Sigmoid colon (tissue), 4 donors: ENCODE data around the gene B4GALNT3.

Experiments
- CTCF ChIP-seq, 4 experiments: fragments of 450-650 bp in 3 of 4; fragments of 200-600 bp in 1 of 4; IDR thresholded peaks; one replicate each; pipeline ENCODE4 v1.5.1; 2016 to 2019; ENCODE audit warnings: antibody characterized with exemption in 4 of 4, mild to moderate bottlenecking in 3 of 4, moderate library complexity in 2 of 4
- POLR2AphosphoS5 ChIP-seq, 4 donors: sonication (generic); formaldehyde crosslinking; IDR thresholded peaks; one replicate each; pipeline ENCODE4 v1.6.1; 2017; ENCODE audit warnings: antibody characterized with exemption in 4 of 4

GRCh38 chr12:597926-598568, 138.3 kb downstream of the B4GALNT3 start:
- no peak for TF ChIP-seq CTCF (IDR thresholded peaks at IDR 0.05)
- TF ChIP-seq POLR2AphosphoS5 (IDR thresholded peaks at IDR 0.05): no peak
